Measurements from ENCODE around the gene OR10G7.

DNA sequence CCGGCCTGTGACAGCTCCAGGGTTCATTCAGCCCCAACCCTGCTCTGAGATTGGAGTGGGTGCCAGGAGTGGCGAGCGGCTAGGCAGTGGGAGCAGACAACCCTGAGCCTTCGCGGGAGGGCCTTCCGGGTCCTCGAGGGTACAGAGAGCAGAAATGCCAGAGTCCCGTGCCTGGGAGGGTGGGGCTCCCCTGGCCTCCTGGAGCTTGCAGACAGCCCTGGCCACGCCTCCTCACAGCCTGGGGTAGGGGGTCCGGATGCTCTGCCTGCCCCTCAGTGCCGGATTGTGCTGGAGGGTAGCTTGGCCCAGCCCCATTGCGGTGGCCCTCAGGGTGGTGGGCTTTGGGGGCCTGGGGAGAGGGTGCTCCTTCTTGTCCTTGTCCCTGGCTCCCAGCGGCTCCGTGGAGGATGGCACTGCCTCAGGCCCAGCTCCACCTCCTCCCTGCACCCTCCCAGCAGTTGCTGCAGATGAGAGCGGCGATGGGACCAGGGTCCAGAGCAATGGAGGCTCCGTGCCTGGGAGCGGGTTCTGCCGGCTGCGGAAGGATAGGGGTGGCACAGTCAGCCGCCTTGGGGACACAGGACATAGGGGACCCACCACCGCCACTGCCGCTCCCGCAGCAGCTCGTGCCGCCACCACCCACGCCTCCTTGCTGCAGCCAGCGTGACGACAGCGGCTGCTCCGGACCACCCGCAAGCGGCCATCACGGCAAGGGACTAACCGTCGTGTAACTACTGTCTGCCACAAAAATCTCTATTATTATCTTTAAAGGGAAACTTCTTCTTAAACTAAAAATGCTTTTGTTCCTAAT is 34.9 kb upstream of the OR10G7 start:
- no peak for TF ChIP-seq POLR2AphosphoS5 (IDR thresholded peaks at IDR 0.05)
- TF ChIP-seq, protein P1, sequence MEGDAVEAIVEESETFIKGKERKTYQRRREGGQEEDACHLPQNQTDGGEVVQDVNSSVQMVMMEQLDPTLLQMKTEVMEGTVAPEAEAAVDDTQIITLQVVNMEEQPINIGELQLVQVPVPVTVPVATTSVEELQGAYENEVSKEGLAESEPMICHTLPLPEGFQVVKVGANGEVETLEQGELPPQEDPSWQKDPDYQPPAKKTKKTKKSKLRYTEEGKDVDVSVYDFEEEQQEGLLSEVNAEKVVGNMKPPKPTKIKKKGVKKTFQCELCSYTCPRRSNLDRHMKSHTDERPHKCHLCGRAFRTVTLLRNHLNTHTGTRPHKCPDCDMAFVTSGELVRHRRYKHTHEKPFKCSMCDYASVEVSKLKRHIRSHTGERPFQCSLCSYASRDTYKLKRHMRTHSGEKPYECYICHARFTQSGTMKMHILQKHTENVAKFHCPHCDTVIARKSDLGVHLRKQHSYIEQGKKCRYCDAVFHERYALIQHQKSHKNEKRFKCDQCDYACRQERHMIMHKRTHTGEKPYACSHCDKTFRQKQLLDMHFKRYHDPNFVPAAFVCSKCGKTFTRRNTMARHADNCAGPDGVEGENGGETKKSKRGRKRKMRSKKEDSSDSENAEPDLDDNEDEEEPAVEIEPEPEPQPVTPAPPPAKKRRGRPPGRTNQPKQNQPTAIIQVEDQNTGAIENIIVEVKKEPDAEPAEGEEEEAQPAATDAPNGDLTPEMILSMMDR (IDR thresholded peaks at IDR 0.05), result peak in 1 of 6 experiments; percentile 6

All from upper lobe of left lung (tissue), 4 donors.